SHP77 treated with DMSO at 0.1 percent for 48 hours (cell line): ENCODE results near the gene SMIM38.
A peak's percentile ranks its signal among the peaks of the same experiment; 100 is the strongest.
"Not testable (repeated sequence)": the region's sequence is repeated elsewhere in the genome, so short reads cannot be mapped to it uniquely, and the experiment has no call there.

Source experiments
- DNase-seq: peaks from one replicate; lab custom pipeline; 2025; lab: John Stamatoyannopoulos, UW

Gene SMIM38

DNA sequence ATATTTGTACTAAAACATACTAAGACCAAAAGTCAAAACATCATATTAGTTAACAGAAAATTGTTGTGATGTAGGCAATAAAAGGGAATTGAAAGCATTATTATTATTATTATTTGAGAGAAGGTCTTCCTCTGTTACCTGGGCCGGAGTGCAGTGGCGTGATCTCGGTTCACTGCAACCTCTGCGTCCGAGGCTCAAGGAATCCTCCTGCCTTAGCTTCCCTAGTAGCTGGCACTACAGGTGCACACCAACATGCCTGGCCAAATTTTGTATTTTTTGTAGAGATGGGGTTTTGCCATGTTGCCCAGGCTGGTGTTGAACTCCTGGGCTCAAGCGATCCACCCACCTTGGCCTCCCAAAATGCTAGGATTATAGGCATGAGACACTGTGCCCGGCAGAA lies 15.6 kb upstream of the SMIM38 start:
- not testable (repeated sequence) for DNase-seq

DNA sequence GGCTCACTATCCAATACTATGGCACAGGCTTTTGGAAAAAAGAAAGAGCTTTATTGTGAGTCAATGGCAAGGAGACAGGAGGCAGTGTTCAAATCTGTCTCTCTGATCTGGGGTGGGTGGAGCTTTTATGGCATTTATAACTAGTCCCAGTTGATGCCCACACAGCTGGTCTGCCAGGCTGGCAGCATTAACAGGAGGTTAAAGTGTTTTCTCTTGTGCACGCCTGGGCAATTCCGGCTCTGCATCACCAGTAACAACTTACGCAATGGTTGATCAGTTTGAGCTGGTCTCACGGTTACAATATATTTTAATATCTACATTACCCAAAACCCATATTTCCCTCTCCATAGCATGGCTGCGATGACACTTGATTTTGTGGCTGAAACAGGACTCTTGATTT lies 15.1 kb upstream of the SMIM38 start:
- DNase-seq: no peak

- no peak for DNase-seq
These were observed 14.0 kb upstream of the SMIM38 start for GRCh38 chr11:69141742-69142141.

DNA sequence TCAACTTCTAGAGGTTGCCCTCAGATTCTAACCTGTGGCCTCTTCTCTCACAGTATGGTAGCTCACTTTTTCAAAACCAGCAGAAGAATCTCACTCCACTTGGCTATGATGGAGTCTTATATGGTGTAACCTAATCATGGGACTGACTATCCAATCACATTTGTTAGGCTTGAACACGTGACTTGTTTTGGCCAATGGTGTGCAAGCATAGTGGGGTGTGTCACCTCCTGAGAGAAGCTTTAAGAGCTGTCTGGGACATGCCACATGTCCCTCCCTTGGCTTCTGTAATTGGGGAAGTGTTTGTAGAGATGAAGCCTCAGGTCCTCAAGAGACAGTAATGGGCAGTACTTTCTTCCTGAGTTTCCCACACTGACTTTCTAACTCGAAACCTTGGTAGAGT lies 12.8 kb upstream of the SMIM38 start:
- DNase-seq: no peak

GRCh38 chr11:69144316-69145049 lies 11.3 kb upstream of the SMIM38 start:
- no peak for DNase-seq

DNA sequence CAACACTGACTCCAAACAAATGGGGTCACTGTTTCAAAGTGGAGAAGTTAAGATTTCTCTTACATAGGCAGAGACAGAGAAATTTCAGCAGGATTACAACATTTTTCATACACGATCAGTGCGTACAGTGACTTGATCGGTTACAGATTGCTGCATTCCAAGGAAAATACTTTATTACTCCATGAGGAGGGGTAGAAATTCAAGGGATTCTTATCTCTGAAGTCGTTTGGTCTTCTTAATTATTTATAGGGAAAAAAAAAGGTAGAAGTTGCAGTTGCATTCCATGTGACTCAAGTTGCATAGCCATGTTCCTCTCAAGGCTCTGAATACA lies 10.7 kb upstream of the SMIM38 start:
- DNase-seq: no peak

DNA sequence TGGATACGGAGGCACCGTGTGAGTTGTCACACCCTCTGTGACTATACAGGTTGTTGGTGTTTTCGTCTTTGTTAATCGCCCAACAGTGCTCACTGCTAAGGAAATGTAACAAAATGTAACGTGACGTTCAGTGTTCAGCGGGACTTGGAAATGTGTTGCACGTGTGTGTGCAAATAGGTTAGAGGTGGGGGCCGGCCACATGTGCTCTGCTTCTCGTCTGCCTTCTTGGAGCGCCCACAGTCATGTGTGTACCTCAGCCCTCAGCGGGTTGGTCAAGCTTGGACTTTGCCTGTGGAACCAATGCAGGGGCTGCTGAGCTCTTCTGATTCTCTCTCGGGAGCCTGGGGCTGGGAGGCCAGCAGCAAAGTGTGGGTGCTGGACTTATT lies 7.4 kb upstream of the SMIM38 start:
- no peak for DNase-seq

DNA sequence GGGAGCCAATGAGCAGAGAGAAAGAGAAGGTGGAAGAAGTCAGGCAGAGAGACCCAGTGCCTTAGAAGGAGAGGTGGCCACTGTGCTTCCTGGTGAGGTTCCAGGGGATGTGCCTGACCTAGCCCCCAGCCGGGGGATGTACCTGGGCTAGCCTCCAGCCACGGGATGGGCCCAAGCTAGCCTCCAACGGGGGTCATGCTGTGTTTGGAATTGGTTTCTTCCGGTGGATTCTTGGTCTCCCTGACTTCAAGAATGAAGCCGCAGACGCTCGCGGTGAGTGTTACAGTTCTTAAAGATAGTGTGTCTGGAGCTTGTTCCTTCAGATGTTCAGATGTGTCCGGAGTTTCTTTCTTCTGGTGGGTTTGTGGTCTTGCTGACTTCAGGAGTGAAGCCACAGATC lies 6.9 kb upstream of the SMIM38 start:
- no peak for DNase-seq

DNA sequence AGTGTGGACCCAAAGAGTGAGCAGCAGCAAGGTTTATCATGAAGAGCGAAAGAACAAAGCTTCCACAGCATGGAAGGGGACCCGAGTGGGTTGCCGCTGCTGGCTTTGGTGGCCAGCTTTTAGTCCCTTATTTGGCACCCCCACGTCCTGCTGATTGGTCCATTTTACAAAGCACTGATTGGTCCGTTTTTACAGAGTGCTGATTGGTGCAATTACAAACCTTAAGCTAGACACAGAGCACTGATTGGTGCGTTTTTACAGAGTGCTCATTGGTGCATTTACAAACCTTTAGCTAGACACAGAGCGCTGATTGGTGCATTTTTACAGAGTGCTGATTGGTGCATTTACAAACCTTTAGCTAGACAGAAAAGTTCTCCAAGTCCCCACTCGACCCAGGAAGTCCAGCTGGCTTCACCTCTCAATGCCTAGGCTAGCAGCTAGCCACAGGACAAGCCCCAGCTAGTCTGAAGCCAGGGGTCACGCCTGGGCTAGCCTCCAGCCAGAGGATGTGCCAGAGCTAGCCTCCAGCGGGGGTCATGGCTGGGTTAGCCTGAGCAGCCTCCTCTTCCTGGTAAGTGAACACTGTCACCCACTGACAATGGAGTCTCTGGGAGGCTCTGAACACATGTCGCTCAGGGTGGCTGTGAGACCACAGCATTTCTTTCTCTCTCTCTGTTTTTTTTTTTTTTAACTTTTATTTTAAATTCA lies 6.2 kb upstream of the SMIM38 start:
- DNase-seq: not testable (repeated sequence)

GRCh38 chr11:69150175-69150574 lies 5.6 kb upstream of the SMIM38 start:
- DNase-seq: no peak

DNA sequence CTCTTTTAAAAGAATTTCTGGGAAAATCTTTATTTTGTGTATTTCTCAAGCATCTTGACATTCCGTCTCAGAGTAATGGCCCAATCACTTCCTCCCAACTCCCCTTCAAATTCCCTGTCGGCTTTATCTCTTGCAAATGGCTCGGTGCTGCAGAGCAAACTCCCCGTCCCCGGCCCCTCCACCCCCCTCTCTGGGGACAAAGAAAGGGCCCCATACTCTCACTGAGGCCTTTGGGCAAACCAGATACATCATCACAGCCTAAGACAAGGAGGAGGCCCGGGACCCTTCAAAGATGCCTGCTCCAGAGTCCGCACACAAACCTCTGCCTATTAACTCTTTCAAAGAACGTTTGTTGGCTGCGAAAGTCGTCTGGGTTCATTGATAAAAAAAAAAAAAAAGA lies 3.9 kb upstream of the SMIM38 start:
- no peak for DNase-seq

- no peak for DNase-seq
These were observed 2.9 kb upstream of the SMIM38 start for GRCh38 chr11:69152733-69153421.

DNA sequence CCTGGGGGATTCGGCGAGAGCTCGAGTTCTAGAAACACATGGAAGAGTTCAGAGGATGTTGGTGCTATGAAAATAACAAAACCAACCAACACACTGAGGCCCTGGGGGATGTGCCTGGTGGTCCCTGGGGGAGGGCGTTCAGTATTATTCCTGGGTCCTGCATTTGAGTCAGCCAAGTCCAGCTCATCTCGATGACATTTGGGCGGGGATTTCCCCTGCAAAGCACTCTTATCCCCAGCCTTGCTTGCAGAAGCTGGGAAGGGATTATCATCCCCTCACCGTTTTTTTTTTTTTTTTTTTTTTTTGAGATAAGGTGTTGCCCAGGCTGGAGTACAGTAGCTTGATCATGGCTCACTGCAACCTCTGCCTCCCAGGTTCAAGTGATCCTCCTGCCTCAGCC lies 2.1 kb upstream of the SMIM38 start:
- DNase-seq: no peak

DNA sequence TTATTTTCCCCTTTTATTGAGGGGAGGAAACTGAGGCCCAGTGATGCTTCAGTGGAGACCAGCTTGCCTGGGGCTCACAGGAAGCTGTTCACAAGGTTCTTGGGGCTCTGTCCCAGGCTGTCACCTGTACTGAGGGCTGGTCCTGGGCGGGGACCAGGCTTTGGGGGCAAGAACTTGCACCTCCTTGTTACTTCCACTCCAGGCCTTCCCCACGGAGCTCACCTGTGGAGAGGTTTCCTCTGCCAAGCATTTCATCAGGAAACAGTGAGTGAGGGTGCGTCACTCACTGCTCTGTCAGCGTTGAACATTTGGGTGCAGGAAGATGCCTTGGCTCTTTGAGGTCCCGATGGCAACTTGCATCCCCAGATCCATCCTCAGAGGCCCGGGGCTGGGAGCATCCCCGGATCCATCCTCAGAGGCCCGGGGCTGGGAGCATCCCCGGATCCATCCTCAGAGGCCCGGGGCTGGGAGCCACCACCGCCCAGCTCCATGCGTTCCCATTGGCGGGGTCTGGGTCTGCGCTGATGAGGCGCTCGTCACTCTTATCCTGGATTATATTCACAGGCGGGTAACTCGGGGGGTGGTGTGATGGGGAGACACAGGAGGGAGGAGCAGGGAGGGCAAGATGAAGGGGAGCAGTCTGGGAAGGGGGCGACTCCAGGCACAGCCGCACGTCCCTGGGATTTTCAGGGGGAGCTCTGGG lies 1.4 kb upstream of the SMIM38 start:
- no peak for DNase-seq

DNA sequence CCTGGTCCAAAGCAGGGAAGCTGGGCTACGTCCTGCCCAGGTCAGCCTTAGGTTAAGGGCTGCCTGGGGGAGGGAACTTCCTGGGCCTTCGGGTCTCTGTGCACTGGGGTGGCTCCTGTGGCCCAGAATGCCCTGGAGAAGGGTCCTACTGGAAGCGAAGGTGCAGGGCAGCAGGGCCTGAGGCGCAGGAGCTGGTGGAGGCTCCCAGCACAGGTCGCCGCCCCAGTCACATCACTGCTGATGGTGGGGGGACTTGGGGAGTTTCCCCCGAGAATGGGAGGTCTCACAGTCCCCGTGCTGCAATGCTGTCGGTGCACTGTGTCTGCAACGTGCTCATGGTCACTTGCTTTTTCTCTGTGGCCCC lies 815 bp upstream of the SMIM38 start:
- no peak for DNase-seq

DNA sequence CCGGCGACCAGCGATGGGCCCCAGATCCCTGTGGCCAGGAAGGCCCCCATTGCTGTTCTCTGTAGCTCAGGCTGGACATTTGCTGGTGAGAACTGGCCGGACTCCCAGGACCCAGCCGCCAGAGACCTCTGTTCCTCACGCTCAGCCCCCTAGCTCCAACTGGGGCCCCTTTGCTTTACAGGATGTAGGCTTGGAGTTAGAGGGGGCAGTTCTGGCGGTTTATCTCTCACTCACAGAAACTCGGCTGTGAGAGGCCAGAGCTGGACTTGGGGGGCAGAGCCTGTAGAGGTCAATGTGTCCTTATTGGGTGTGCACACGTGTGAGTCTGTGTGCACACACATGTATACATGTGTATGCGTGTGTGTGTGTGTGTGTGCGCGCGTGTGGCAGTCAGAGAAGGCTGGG lies 502 bp downstream of the SMIM38 start:
- DNase-seq: no peak

DNA sequence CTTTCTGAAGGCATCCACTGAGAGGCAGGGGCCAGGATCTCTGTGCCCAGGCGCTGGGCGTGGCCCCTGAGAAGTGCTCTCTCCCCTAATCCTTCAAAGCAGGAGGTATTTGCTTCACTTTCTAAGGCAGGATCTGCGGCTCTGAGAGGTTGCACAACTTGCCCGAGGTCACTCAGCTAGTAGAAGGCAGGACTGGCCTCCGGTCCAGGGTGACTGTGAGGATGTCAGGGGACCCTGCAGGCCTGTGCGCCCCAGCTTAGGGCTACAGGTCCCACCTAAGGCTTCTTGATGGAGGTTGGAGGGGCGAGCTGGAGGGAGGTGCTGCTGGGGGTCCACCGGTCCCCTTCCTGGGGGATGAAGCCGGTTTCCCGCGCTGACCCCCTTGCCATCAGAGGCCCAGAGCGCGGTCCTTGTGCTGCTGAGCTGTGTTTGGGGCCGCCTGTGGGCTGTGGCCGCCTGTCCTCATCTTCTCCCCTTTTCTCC lies 979 bp downstream of the SMIM38 start:
- DNase-seq: no peak

DNA sequence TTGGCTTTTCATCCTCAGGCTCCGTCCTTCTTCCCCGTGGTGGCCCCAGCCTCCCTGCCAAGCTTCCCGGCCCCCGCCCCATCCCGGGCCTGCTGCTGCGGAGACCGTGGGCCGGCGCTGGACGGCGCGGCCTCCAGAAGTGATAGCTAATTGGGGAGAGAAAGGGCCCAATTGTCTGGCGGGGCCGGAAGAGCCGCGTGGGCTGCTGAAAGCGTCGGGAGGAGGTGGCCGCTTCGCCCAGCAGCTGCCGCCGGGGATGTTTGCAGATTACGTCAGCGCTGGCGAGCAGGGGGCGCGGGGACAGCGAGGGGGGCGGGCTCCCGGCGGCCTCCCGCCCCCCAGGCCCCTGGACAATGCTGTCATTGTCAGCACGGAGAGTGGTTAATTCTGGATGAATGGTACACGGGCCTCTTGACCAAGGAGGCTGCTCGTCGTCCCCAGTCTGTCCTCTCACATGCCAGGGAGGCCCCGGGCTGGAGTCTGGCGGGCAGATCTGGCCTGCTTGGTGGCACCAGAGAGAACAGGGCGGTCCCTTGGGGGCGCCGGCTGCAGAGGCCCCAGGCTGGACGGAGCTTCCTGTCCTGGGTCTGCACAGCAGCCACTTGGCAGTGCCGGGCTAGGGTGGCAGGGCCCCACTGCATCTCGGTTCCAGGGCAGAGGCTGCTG lies 1.6 kb downstream of the SMIM38 start:
- DNase-seq: peak; percentile 64

- no peak for DNase-seq
These were observed 2.1 kb downstream of the SMIM38 start for GRCh38 chr11:69157822-69158231.

DNA sequence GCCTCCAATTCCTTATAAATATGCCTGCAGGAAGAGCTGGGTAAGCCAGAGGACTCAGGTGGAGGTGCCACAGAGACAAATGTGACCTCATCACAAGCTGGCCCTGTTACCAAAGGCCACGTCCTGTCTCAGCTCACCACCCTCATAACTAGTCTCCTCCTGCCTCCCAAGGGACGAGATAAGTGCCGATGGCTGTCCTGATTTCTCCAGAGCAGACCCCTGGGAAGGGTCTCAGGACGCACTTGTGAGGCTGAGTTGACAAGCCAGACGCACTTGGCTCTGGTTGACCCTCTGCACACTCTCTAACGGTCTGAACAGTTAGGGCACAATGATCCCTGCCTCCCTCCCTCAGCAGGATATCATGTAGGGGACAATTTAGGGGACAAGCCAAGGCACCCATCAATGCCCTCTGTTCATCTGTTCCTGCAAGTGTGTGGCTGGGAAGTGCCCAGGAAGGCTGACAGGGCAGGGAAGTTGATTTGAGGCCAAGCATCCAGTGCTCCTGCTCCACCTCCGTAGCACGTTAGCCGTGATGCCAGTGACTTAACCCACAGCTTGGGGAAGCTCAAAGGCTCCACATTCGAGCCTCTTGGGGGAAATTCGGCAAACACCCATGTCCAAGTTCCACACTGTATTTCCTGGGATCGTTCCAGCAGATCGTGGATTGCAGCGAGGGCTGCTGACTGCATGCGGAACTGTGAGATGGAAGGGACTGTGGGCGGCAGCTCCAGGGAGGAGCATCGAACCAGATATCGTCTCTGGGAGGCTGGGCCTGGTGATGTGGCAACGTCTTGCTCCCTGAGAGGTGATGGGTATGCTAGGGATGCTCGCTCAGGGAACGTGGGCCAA lies 2.8 kb downstream of the SMIM38 start:
- no peak for DNase-seq
